CD4-positive, alpha-beta T cell treated with Interferon gamma for 1 hour (primary cell): ENCODE measurements around the gene GTPBP4.
"Not testable (repeated sequence)": the region's sequence is repeated elsewhere in the genome, so short reads cannot be mapped to it uniquely, and the experiment has no call there.

Experiments
- DNase-seq: peaks from one replicate; pipeline ENCODE4 v3.0.0-alpha.2; 2020

The GTPBP4 gene

GRCh38 chr10:992871-993270 is 4.6 kb downstream of the GTPBP4 start:
- DNase-seq, result no peak

- DNase-seq, result no peak
Observed at GRCh38 chr10:994836-995558, 6.8 kb downstream of the GTPBP4 start.

GRCh38 chr10:995559-995926 is 7.3 kb downstream of the GTPBP4 start:
- DNase-seq, result no peak

DNA sequence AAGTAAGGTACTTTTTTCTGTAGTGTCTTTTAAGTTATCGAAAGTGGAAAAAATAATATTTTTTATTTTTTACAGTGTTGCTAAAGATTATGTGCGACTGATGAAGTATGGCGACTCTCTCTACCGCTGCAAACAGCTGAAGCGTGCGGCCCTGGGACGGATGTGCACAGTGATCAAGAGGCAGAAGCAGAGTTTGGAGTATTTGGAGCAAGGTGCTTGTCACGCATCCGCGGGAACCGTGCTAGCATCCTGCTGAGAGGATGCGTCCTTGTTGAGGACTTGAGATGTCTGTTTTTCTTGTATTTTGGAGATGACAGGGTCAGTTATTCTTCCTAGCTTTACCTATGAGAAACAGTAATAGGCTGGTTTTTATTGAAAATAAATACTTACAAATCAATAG is 7.8 kb downstream of the GTPBP4 start:
- no peak for DNase-seq

GRCh38 chr10:997266-998022 is 9.2 kb downstream of the GTPBP4 start:
- DNase-seq, result no peak

DNA sequence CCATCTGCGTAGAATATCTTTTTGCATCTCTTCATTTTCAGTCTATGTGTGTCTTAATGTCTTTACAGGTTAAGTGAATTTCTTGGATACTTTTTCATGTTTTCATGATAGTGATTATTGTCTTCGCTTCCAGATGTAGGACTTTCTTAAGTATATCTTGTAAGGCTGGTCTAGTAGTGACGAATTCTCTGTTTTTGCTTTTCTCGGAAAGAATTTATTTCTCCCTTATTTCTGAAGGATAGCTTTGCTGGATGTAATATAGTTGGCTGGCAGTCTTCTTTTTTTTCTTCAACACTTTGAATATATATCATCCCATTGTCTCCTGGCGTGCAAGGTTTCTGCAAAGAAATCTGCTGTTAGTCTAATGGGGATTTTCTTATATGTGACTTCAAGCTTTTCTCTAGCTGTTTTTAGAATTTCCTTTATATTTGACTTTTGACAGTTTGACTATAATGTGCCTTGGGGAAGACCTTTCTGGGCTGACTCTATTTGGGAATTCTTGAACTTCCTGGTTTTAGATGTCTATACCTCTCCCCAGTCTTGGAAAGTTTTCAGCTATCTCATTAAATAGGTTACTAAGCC is 14.3 kb downstream of the GTPBP4 start:
- DNase-seq, result no peak

DNA sequence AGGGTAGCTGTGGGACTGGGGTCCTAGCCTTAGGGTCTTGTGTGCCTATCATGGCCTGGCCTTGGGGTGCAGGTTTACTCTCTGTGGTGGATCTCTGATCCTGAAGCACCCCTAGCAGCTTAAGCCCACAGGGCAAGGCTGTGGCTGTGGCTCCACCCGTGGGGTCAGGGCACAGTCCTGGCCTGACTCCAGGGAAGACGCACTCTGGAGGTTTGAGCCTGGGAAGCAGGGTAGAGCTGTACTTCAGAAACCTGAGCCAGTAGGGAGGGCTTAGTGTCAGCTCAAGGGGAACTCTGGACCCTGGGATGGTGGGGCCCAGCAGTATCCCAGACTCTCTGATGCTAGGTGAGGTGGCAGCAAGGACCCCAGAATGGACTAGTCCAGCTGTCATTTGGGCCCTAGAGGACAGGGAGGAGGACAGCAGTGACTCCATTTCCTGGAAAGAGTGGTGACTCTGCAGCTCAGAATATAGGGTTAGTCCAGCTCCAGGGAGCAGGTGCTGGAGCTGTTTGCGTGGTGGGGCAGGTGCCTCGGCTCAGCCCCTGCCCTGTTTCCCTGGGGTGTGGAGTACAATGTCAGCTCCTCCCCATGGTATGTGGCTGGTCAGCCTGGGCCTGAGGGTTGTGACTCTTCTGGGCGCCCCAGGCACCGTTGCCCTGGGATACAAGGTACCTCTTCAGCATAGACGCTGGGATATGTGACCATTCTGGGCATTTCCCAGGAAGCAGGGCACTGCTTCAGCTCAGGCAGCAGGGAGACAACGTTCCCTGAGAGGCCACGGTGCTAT is 15.8 kb downstream of the GTPBP4 start:
- DNase-seq, result no peak

GRCh38 chr10:1006573-1006972 is 18.3 kb downstream of the GTPBP4 start:
- no peak for DNase-seq

DNA sequence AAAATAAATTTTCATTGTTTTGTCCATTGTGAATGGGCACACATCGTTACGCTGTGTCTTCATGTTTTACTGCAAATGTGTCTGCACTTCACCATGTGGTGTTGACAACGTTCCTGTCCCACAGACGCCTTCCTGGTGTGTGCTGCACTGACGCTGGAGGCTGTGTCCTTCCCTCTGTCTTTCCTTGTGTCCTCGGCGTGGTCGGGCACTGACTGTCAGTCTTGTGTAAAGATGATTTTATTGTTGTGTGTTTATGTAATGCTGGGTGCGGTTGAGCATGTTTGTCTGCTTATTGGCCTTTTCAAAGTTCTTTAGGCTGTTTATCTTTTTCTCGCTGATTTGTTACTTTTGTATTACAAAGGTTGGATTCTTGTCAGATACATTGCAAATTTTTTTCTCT is 19.3 kb downstream of the GTPBP4 start:
- no peak for DNase-seq

- no peak for DNase-seq
Observed at GRCh38 chr10:1009071-1009494, 20.8 kb downstream of the GTPBP4 start.

DNA sequence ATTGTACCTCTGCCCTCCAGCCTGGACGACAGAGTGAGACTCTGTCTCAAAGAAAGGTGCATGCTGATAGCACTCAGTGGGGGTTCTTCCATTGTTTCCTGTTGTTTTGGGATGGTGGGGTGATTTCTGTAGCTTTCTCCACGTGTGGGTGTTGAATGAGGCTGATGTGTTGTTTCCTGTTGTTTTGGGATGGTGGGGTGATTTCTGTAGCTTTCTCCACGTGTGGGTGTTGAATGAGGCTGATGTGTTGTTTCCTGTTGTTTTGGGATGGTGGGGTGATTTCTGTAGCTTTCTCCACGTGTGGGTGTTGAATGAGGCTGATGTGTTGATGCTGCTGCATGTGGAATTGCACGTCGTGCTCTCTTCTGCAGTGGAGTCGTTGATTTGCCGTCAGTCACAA is 21.7 kb downstream of the GTPBP4 start:
- DNase-seq, result not testable (repeated sequence)

DNA sequence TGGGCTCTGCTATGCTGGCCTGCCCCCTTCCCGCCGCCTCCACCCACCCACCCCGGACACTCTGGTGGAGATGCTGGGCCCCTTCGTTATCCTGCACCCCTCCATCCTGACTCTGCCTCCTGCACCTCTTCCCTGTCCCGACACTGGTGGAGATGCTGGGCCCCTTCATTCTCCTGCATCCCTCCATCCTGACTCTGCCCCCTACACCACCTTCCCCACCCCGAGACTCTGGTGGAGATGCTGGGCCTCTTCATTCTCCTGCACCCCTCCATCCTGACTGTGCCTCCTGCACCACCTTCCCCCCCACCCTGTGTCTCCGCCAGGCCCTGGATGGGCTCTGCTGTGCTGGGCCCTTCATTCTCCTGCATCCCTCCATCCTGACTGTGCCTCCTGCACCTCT is 22.5 kb downstream of the GTPBP4 start:
- DNase-seq, result no peak

DNA sequence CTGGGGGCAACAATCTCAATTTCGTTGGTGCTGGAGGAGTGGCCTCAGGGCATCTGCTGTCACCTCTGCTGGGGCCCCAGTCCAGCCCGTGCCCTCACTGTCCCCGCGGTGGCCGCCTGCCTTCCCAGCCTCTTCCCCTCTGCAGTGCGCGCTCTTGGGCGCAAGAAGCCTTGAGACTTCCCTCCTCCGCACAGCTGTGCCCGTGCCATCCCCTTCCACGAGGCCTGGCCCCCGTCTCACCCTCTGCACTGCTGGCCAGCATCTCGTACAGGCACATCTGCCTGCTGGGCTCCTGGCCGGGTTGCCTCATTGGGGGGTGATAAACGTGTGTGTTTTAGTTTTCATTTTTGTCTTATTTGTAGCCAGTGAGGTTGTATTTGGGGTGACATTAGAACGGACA is 23.5 kb downstream of the GTPBP4 start:
- no peak for DNase-seq

DNA sequence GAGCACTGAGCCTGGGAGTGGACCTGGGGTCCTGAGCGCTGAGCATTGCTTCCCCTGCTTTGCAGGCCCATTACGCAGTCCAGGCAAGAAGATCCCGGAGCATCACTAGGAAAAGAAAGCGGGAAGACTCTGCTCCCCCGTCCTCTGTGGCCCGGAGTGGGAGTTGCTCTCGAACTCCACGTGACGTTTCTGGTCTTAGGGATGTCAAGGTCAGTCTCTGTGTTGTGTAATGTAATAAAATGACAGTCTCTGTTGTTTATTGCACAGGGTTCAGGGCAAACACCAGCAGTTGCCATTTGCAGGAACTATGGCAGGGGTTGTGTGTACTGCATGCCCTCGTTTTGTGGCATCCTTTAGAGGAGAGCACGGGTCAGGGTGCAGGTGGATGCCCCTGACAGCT is 27.5 kb downstream of the GTPBP4 start:
- no peak for DNase-seq

GRCh38 chr10:1019362-1019761 is 31.1 kb downstream of the GTPBP4 start:
- no peak for DNase-seq

GRCh38 chr10:1020460-1020859 is 32.2 kb downstream of the GTPBP4 start:
- no peak for DNase-seq

GRCh38 chr10:1020958-1021357 is 32.7 kb downstream of the GTPBP4 start:
- DNase-seq, result no peak

- no peak for DNase-seq
Observed at GRCh38 chr10:1022413-1022812, 34.2 kb downstream of the GTPBP4 start.

- DNase-seq, result no peak
Observed at GRCh38 chr10:1024103-1024502, 35.9 kb downstream of the GTPBP4 start.

DNA sequence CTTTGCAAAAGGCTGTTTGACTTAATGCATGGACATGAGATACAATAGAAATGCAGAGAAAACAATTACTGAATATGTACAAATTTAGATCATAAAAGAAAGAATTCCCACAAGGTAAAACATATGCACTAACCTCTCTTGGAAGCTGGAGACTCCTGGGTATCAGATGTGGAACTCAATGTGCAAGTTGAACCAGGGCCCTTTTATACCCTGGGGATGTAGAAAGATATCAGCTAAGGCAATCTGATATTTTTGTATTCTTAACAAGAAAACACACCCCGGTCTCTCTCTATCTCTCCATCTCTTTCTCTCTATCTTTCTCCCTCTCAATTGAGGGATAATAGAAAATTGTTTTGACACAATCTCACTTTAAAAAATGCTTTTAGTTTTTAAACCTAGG is 37.4 kb downstream of the GTPBP4 start, which contains the start of gene IDI2:
IDI2 (minus strand) TSS at position 177 of the 400 bp plus-strand sequence. CDS start 1,136 bp downstream, outside the sequence.
- no peak for DNase-seq

DNA sequence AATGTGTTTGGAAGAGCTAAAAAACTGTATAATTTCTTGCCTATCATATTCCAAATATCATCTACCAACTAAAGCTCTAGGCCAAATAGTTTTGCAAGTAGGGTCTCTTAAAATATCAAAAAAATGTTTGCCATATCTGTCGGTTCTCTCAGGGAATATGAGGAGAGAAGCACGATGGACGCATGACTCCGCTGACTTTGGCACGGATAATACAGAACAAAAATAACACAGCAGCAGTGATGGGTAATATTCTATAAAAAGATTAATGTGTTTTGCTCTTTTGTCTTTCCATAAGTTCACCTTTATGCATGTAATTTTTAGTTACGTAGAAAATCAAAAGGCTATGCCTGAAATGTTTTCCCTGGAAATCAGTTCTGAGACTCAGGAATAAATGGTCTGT is 38.3 kb downstream of the GTPBP4 start:
- DNase-seq, result no peak

DNA sequence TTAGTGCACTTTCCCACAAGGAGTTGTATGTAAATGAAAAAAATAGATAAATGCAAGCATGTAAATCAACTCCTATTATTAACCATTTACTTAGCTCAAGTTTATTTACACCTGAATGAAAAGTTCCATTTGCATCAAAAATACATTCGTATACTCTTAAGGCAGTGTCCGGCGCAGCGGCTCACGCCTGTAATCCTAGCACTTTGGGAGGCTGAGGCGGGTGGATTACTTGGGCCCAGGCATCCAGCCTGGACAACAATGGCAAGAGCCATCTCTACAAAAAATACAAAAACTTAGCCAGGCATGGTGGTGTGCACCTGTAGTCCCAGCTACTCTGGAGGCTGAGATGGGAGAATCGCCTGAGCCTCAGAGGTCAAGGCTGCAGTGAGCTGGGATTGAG is 41.6 kb downstream of the GTPBP4 start:
- DNase-seq, result no peak

DNA sequence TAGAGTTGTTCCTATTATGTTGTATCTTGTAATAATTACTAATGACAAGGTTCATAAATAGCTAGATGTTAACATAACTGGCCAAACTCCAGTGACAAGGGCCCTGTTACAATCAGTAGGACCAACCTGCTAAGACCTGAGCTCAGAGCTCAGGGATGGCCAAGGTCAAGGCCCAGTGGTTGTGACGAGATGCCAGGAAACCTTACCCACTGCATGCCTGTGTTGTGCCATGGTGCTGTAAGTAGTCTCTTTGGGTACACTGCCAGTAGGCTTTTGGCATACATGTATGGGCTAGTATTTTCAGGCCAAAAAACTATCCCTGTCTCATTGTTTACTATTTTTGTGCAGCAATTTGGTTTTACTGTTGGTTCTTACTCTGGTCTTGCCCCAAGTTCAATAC is 45.4 kb downstream of the GTPBP4 start:
- no peak for DNase-seq
